ENCODE data around the gene MNX1.

MNX1 gene

GRCh38 chr7:157022681-157023588 is 12.5 kb upstream of the MNX1 start:
- TF ChIP-seq CTCF (conservative IDR thresholded peaks at IDR 0.05), result no peak
- H3K27ac ChIP-seq, result peak overlapping the region; percentile 82

DNA sequence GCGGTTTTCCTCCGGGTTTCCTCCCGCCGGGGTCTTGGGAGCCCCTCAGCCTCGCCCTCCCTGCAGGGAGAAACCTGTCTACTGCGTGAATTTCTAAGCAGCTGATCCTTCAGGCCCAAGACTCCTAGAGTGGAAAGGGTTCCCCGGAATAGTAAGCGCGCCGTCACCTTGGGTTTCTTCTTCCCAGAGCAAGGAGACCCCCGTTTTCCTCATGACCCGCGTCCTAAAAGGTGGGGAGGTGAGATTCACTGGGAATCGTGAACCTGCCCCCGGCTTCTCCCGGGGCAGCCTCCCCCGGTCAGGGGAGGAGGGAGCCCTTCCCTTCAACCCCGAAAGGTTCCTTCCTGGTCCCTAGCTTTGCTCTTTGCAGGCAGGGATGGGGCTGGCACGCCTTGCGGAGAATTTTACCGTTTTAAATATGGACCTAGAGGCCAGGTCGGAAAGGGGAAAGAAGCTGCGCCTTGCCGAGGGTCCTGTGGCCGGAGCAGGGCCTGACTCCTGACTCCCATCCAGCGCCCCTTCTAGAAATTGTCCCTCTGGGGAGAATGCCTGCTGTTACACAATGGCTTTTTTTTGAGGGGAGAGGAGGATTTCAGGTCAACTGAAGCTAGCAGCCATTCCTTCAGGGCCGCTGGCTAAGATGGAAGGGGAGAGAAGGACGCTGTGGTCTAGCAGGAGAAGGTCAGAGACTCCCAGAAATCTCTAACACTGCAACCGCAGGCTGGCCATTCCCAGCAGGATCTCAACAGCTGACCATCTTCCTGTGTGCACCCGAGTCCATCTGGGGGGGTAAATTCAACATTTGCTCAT is 11.6 kb upstream of the MNX1 start:
- TF ChIP-seq CTCF (conservative IDR thresholded peaks at IDR 0.05), result no peak
- peak overlapping the region; percentile 82 for H3K27ac ChIP-seq

DNA sequence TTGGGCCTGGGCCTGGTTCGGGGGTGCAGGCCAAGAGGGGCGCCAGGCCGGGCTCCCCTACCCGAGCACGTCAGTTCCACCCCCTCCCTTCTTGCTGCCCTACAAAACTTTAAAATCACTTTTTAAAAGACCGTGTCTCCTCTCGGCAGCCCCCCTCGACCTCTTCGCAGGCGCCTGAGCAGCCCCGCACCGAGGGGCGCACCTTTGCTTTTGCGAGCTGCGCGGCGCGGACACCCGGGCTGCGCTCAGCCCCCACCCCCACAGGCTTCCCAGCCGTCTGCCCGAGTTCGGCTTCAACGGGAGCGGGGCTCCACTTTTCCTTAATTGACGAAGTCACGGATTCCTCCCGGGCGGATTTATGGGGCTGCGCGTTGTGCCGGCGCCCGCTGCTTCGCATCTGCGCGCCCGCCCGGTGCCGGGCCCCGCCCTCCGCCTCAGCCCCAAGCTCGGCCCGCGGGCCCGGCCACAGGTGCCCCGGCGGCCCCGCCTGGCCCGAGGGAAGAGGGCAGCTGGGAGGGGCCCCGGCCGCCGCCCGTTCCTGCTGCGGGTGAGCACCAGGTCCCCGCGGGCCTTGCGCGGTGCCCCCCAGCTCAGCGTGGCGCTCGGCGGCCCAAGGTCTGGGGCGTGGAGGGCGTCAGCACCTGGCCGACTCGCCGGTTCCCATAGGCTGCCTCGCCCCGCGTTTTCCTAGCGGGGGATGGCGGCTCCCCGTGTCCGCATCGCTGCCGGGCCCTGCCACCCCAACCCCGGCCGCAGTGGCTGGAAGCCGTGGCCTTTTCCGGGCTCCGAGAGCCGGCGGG is 10.8 kb upstream of the MNX1 start:
- H3K27ac ChIP-seq, result peak overlapping the region; percentile 11; the same call in 1 of the 2 replicates
- TF ChIP-seq CTCF (conservative IDR thresholded peaks at IDR 0.05), result no peak

GRCh38 chr7:157020514-157021070 is 10.1 kb upstream of the MNX1 start:
- no peak overlapping the region; the same call in 1 of the 2 replicates for H3K27ac ChIP-seq
- TF ChIP-seq CTCF (conservative IDR thresholded peaks at IDR 0.05), result no peak

DNA sequence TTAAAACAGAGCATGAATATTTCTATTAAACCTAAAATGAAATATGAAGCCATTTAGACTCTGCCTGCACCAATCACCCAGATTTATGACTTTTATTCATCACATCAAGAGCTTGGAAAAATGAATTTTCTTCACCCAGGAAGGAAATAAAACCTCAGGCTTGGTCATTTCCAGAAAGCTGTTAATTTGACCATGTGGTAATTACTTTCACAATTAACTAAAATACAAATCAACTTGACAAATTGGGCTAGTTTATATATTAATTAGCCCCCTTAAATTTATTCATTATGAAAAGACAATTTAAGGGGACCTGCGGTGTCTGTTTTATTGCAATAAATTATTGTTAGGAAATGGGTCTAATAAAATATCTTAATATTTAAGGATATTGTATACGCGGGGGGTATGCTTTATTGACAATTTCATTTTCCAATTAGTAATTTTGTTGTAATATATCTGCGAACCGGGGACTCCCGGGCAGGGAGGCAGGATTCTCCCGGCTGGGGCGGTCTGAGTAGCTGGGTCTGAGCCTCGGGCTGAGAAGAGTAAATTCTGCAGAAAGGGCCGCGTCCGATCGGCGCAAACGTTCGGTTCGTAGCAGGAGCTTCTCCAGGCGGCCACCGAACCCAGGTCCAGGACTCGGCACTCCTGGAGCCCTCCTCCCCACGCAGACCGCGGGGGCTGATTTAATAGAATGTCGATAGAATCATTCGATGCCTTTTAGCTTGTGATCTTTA is 9.4 kb upstream of the MNX1 start:
- H3K27ac ChIP-seq, result peak overlapping the region; percentile 78
- TF ChIP-seq CTCF (conservative IDR thresholded peaks at IDR 0.05), result no peak

- no peak for TF ChIP-seq CTCF (conservative IDR thresholded peaks at IDR 0.05)
These were observed 8.6 kb upstream of the MNX1 start for GRCh38 chr7:157018997-157019608.

More at GRCh38 chr7:157018997-157019608, 8.6 kb upstream of the MNX1 start:
- peak overlapping the region; percentile 78 for H3K27ac ChIP-seq

All from VCaP (cell line).